ENCODE results near the gene SOX2. TPM values are rescaled to one million over a fixed set of nuclear protein-coding genes. Genes with fewer than 3 reads are reported as not detected.

The SOX2 gene
- total RNA-seq, 1 experiment from 2014 or later = not detected

GRCh38 chr3:181727341-181728032 lies 15.8 kb downstream of the SOX2 start:
- Histone ChIP-seq H3K9ac (ENCODE audit: low read length) (no peak overlapping the region), H3F3A (ENCODE audit: low read length, unreplicated experiment) (no peaks in the 10 kb centered on the region), H3K27me3 (ENCODE audit: low read length) (peaks cover 90% of the 10 kb centered on the region), H3K4me2 (ENCODE audit: low read length) (no peak overlapping the region), H3K9me2 (replicated peaks; ENCODE audit: low read length) (no peaks in the 10 kb centered on the region), H2AFZ (ENCODE audit: low read length) (no peak overlapping the region), H3K9me3 (ENCODE audit: low read length) (no peaks in the 10 kb centered on the region), H3K4me3 (ENCODE audit: low read length) (no peak overlapping the region), H4K20me1 (ENCODE audit: low read length) (no peaks in the 10 kb centered on the region), H3K27ac (ENCODE audit: low read length) (no peak overlapping the region), H3K36me3 (ENCODE audit: low read depth, low read length) (no peaks in the 10 kb centered on the region), H3K4me1 (ENCODE audit: insufficient read depth, low read length) (no peaks in the 10 kb centered on the region), H3K79me2 (ENCODE audit: low read length) (no peaks in the 10 kb centered on the region)
- TF ChIP-seq, protein P1, sequence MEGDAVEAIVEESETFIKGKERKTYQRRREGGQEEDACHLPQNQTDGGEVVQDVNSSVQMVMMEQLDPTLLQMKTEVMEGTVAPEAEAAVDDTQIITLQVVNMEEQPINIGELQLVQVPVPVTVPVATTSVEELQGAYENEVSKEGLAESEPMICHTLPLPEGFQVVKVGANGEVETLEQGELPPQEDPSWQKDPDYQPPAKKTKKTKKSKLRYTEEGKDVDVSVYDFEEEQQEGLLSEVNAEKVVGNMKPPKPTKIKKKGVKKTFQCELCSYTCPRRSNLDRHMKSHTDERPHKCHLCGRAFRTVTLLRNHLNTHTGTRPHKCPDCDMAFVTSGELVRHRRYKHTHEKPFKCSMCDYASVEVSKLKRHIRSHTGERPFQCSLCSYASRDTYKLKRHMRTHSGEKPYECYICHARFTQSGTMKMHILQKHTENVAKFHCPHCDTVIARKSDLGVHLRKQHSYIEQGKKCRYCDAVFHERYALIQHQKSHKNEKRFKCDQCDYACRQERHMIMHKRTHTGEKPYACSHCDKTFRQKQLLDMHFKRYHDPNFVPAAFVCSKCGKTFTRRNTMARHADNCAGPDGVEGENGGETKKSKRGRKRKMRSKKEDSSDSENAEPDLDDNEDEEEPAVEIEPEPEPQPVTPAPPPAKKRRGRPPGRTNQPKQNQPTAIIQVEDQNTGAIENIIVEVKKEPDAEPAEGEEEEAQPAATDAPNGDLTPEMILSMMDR (conservative IDR thresholded peaks at IDR 0.05; ENCODE audit: low read depth, low read length) = no peak
- TF ChIP-seq EZH2 (IDR thresholded peaks at IDR 0.05; ENCODE audit: low read length, unreplicated experiment) = no peak
- TF ChIP-seq EZH2phosphoT487 (IDR thresholded peaks at IDR 0.05; ENCODE audit: borderline replicate concordance, low read length) = no peak
- no peak for ATAC-seq
- BruUV-seq (replicated peaks) = no TSS peak
- POLR2A ChIA-PET (ENCODE audit: unreplicated experiment) = no interaction called here
- intact Hi-C loops (cut with micrococcal nuclease) = no loop called here
- DNase-seq = no peak
- CTCF ChIA-PET = interaction anchor here (0.6 kb wide), 1 partner anchor 278 kb away, joined by 13 read pairs; no protein-coding TSS in a partner anchor

DNA sequence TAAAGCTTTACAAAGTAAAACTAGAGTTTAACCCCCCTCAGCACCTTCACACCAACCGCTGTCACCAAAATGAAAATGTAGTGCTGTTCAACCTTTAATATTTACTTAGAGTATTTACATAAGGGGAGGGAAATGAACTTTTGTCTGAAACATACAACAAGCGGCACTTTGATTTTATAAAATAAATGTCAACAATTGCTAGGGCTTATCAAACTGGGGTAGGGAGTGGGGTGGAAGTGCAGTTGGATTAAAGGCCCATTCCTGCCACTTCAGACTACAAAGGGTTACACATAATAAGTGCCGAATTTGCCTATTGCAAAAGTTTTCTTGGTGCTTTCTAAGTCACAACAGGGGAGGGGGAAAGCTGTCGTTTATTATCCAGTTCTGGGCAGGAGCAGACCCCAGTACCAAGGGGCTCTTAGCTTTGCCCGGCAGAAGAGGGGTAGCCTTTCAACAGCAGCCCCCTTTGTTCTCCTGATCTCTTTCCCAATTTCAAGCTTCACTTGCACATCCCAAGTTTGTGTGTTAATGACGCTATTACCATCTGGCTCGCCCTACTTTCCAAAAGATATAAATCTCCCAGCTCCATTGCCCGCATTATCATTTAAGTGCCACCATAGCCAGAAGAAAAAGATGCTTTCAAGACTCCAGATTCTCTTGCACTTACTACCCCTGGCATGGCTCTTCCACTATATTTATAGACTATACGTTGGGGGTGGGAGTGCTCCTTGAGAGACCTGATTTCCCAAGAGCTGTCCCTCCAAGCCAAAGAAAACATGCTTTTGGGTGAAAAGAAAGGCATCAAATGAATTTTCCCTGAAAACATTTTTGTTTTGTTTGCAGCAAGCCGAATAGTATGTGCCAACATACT lies 17.0 kb downstream of the SOX2 start:
- ATAC-seq = no peak
- intact Hi-C loops (cut with micrococcal nuclease) = no loop called here
- no TSS peak for BruUV-seq (replicated peaks)
- H4K20me1 ChIP-seq (ENCODE audit: low read length) = no peaks in the 10 kb centered on the region
- H3K4me2 ChIP-seq (ENCODE audit: low read length) = no peak overlapping the region
- H3K27me3 ChIP-seq (ENCODE audit: low read length) = peaks cover 87% of the 10 kb centered on the region
- H3K9me2 ChIP-seq (replicated peaks; ENCODE audit: low read length) = no peaks in the 10 kb centered on the region
- TF ChIP-seq, protein P1 (conservative IDR thresholded peaks at IDR 0.05; ENCODE audit: low read depth, low read length) = no peak
- no peak for TF ChIP-seq EZH2phosphoT487 (IDR thresholded peaks at IDR 0.05; ENCODE audit: borderline replicate concordance, low read length)
- no peak for TF ChIP-seq EZH2 (IDR thresholded peaks at IDR 0.05; ENCODE audit: low read length, unreplicated experiment)
- H3K36me3 ChIP-seq (ENCODE audit: low read depth, low read length) = no peaks in the 10 kb centered on the region
- ChIA-PET POLR2A (ENCODE audit: unreplicated experiment) (no interaction called here), CTCF (no interaction called here)
- no peaks in the 10 kb centered on the region for H3F3A ChIP-seq (ENCODE audit: low read length, unreplicated experiment)
- H3K4me3 ChIP-seq (ENCODE audit: low read length) = no peak overlapping the region
- no peak for DNase-seq
- H3K27ac ChIP-seq (ENCODE audit: low read length) = no peak overlapping the region
- H3K9ac ChIP-seq (ENCODE audit: low read length) = no peak overlapping the region
- no peaks in the 10 kb centered on the region for H3K4me1 ChIP-seq (ENCODE audit: insufficient read depth, low read length)
- no peaks in the 10 kb centered on the region for H3K79me2 ChIP-seq (ENCODE audit: low read length)
- no peaks in the 10 kb centered on the region for H3K9me3 ChIP-seq (ENCODE audit: low read length)
- no peak overlapping the region for H2AFZ ChIP-seq (ENCODE audit: low read length)

Data from PC-3 (cell line).